SK-N-SH treated with all-trans-retinoic acid at 6 μM for 48 hours (cell line): ENCODE data around the gene CRTAP.

Experiments
- ATAC-seq: fragments of 200-7000 bp; cut with Tn5 transposase; 3 replicates; pipeline ENCODE4 v1.9.1; 2020; ENCODE audit warnings: mild to moderate bottlenecking, moderate library complexity
- ARNTL ChIP-seq: fragments of 450-650 bp; formaldehyde crosslinking; IDR thresholded peaks from 2 replicates; pipeline ENCODE4 v1.5.0; 2020; ENCODE audit warnings: low read depth, mild to moderate bottlenecking, moderate library complexity, borderline replicate concordance
- BACH2 ChIP-seq: fragments of 250-450 bp; sonication (Bioruptor Pico); IDR thresholded peaks from 2 replicates; pipeline ENCODE4 v1.9.0; 2021; ENCODE audit warnings: mild to moderate bottlenecking, borderline replicate concordance
- CSDC2 ChIP-seq: fragments of 250-450 bp; sonication (Bioruptor Pico); IDR thresholded peaks from 2 replicates; pipeline ENCODE4 v1.5.0; 2020; ENCODE audit warnings: mild to moderate bottlenecking, moderate library complexity
- CSRNP3 ChIP-seq: fragments of 250-450 bp; sonication (Bioruptor Pico); IDR thresholded peaks from 2 replicates; pipeline ENCODE4 v1.5.1; 2021; ENCODE audit warnings: mild to moderate bottlenecking, moderate library complexity
- ESRRG ChIP-seq: fragments of 250-450 bp; sonication (Bioruptor Pico); IDR thresholded peaks from 2 replicates; pipeline ENCODE4 v1.6.1; 2021; ENCODE audit warnings: mild to moderate bottlenecking
- GLIS3 ChIP-seq: fragments of 250-450 bp; sonication (Bioruptor Pico); IDR thresholded peaks from 2 replicates; pipeline ENCODE4 v1.5.0; 2020; ENCODE audit warnings: mild to moderate bottlenecking, moderate library complexity
- OSR1 ChIP-seq: fragments of 250-450 bp; sonication (Bioruptor Pico); IDR thresholded peaks from 2 replicates; pipeline ENCODE4 v1.8.0; 2022; ENCODE audit warnings: moderate library complexity, mild to moderate bottlenecking, inconsistent platforms
- POU6F1 ChIP-seq: fragments of 250-450 bp; sonication (Bioruptor Pico); IDR thresholded peaks from 2 replicates; pipeline ENCODE4 v1.8.0; 2021; ENCODE audit warnings: low read depth, mild to moderate bottlenecking, moderate library complexity, borderline replicate concordance
- PPARA ChIP-seq: fragments of 250-450 bp; sonication (Bioruptor Pico); IDR thresholded peaks from 2 replicates; pipeline ENCODE4 v1.5.0; 2020; ENCODE audit warnings: mild to moderate bottlenecking, borderline replicate concordance
- RARB ChIP-seq: fragments of 250-450 bp; sonication (Bioruptor Pico); IDR thresholded peaks from 2 replicates; pipeline ENCODE4 v1.8.0; 2021; ENCODE audit warnings: mild to moderate bottlenecking, moderate library complexity
- SNAI2 ChIP-seq: fragments of 250-450 bp; sonication (Bioruptor Pico); IDR thresholded peaks from 2 replicates; pipeline ENCODE4 v1.5.0; 2020; ENCODE audit warnings: mild to moderate bottlenecking, moderate library complexity
- TCF4 ChIP-seq: fragments of 250-450 bp; sonication (Bioruptor Pico); IDR thresholded peaks from 2 replicates; pipeline ENCODE4 v1.8.0; 2021; ENCODE audit warnings: mild to moderate bottlenecking, moderate library complexity, borderline replicate concordance
- TOX ChIP-seq: fragments of 250-450 bp; sonication (Bioruptor Pico); IDR thresholded peaks from 2 replicates; pipeline ENCODE4 v1.8.0; 2021; ENCODE audit warnings: mild to moderate bottlenecking, moderate library complexity, borderline replicate concordance
- TSHZ2 ChIP-seq: fragments of 250-450 bp; sonication (Bioruptor Pico); IDR thresholded peaks from 2 replicates; pipeline ENCODE4 v1.5.0; 2020; ENCODE audit warnings: mild to moderate bottlenecking, moderate library complexity
- ZC3H10 ChIP-seq: fragments of 250-450 bp; sonication (Bioruptor Pico); IDR thresholded peaks from 2 replicates; pipeline ENCODE4 v1.5.1; 2021; ENCODE audit warnings: mild to moderate bottlenecking, moderate library complexity
- ZFP30 ChIP-seq: fragments of 450-650 bp; formaldehyde crosslinking; IDR thresholded peaks from 2 replicates; pipeline ENCODE4 v1.5.0; 2022; ENCODE audit warnings: mild to moderate bottlenecking, moderate library complexity
- ZNF565 ChIP-seq: fragments of 450-650 bp; formaldehyde crosslinking; conservative IDR thresholded peaks from 2 replicates; pipeline ENCODE4 v1.5.0; 2020; ENCODE audit warnings: low read depth, mild to moderate bottlenecking, moderate library complexity
- ZNF8 ChIP-seq: fragments of 450-650 bp; formaldehyde crosslinking; IDR thresholded peaks from 2 replicates; pipeline ENCODE4 v1.5.0; 2020; ENCODE audit warnings: mild to moderate bottlenecking, moderate library complexity
- TF ChIP-seq, protein P1 (sequence below): fragments of 250-450 bp; sonication (Bioruptor Pico); IDR thresholded peaks from 2 replicates; pipeline ENCODE4 v1.8.0; 2020; ENCODE audit warnings: mild to moderate bottlenecking, moderate library complexity, borderline replicate concordance

The CRTAP gene

GRCh38 chr3:33071946-33072345, 41.9 kb upstream of the CRTAP start:
- TF ChIP-seq BACH2 (CRISPR knock-in tag): no peak
- ATAC-seq: no peak

DNA sequence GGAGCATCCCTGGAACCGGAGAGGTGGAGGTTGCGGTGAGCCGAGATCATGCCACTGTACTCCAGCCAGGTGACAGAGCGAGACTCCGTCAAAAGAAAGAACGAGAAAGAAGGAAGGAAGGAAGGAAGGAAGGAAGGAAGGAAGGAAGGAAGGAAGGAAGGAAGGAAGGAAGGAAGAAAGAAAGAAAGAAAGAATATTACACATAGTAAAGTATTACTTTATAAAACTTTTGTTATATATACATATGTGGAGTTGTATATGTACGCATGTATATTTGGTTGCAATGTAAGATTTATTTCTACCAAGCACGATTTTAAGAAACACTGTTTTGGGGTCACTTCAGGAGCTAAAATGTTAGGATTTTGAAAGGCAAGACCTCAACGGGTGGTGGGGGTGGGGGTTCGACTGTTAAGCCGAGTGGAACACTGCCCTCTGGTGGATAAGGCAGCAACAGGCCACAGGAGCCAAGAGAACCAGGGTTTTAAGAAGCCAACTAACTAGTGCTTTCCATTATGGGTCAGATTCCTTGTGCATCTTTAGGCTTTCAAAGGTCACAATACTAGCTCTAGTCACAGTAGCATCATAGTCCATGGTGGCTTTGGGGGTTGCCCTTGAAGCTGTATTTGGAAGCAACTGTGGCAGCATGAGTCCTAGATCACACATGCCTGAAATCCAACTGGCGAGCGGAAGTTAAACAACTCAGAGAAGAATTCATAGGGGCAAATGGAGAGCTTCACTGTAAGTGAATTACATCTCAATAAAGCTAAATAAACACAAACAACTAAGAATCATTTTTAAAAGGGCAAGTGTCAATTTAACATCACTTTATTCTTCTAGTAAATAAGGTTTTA, 39.4 kb upstream of the CRTAP start:
- peak; percentile 88 for ATAC-seq
- TF ChIP-seq ARNTL (CRISPR knock-in tag) (no peak), SNAI2 (CRISPR knock-in tag) (no peak), ZC3H10 (CRISPR knock-in tag) (no peak), TSHZ2 (CRISPR knock-in tag) (no peak), CSRNP3 (CRISPR knock-in tag) (no peak), ZNF565 (CRISPR knock-in tag) (no peak), GLIS3 (no peak), BACH2 (CRISPR knock-in tag) (no peak)

GRCh38 chr3:33075995-33076394, 37.8 kb upstream of the CRTAP start:
- no peak for ATAC-seq
- no peak for TF ChIP-seq PPARA (CRISPR knock-in tag)
- no peak for TF ChIP-seq POU6F1 (CRISPR knock-in tag)
- TF ChIP-seq ZNF565 (CRISPR knock-in tag): no peak
- no peak for TF ChIP-seq ZNF8 (CRISPR knock-in tag)
- TF ChIP-seq CSDC2 (CRISPR knock-in tag): no peak
- TF ChIP-seq CSRNP3 (CRISPR knock-in tag): no peak
- no peak for TF ChIP-seq TCF4 (CRISPR knock-in tag)
- TF ChIP-seq ZC3H10 (CRISPR knock-in tag): no peak
- TF ChIP-seq, protein P1, sequence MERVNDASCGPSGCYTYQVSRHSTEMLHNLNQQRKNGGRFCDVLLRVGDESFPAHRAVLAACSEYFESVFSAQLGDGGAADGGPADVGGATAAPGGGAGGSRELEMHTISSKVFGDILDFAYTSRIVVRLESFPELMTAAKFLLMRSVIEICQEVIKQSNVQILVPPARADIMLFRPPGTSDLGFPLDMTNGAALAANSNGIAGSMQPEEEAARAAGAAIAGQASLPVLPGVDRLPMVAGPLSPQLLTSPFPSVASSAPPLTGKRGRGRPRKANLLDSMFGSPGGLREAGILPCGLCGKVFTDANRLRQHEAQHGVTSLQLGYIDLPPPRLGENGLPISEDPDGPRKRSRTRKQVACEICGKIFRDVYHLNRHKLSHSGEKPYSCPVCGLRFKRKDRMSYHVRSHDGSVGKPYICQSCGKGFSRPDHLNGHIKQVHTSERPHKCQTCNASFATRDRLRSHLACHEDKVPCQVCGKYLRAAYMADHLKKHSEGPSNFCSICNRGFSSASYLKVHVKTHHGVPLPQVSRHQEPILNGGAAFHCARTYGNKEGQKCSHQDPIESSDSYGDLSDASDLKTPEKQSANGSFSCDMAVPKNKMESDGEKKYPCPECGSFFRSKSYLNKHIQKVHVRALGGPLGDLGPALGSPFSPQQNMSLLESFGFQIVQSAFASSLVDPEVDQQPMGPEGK (CRISPR knock-in tag): no peak
- no peak for TF ChIP-seq TOX
- no peak for TF ChIP-seq ZFP30 (CRISPR knock-in tag)
- no peak for TF ChIP-seq ESRRG
- no peak for TF ChIP-seq OSR1 (CRISPR knock-in tag)
- no peak for TF ChIP-seq GLIS3
- no peak for TF ChIP-seq RARB (CRISPR knock-in tag)
- TF ChIP-seq TSHZ2 (CRISPR knock-in tag): no peak
- TF ChIP-seq, all 23 proteins: peak for 0
